HepG2 (cell line): ENCODE measurements around the gene NDOR1. TPM values are rescaled to one million over a fixed set of nuclear protein-coding genes. Genes with fewer than 3 reads are reported as not detected.
A peak's percentile ranks its signal among the peaks of the same experiment; 100 is the strongest.

Source experiments
- CENPT ChIP-seq: sonication (generic); formaldehyde crosslinking; IDR thresholded peaks from 2 replicates; pipeline ENCODE4 v1.8.0; 2022; ENCODE audit warnings: low read depth, mild to moderate bottlenecking, moderate library complexity, missing genetic modification reagents
- ELF3 ChIP-seq: IDR thresholded peaks from 2 replicates; pipeline ENCODE4 v1.6.1; 2016; ENCODE audit warnings: missing genetic modification reagents, missing compliant biosample characterization
- ERF ChIP-seq: IDR thresholded peaks from 2 replicates; pipeline ENCODE4 v1.6.1; 2018; ENCODE audit warnings: missing biosample characterization, missing genetic modification reagents
- GATAD1 ChIP-seq: IDR thresholded peaks from 2 replicates; pipeline ENCODE4 v1.6.1; 2016; ENCODE audit warnings: missing genetic modification reagents, missing compliant biosample characterization
- HCFC1 ChIP-seq: fragments of 150-350 bp; IDR thresholded peaks from 2 replicates; pipeline ENCODE4 v1.6.1; 2014; ENCODE audit warnings: low read depth, low read length
- NFIC ChIP-seq: IDR thresholded peaks from 2 replicates; pipeline ENCODE4 v1.6.1; 2012; ENCODE audit warnings: mild to moderate bottlenecking, low read length, inconsistent platforms
- POGZ ChIP-seq: sonication (generic); formaldehyde crosslinking; IDR thresholded peaks from 2 replicates; pipeline ENCODE4 v1.4.0; 2020; ENCODE audit warnings: mild to moderate bottlenecking, missing genetic modification reagents
- RXRA ChIP-seq: sonication (generic); formaldehyde crosslinking; IDR thresholded peaks from 2 replicates; pipeline ENCODE4 v1.5.1; 2020; ENCODE audit warnings: missing genetic modification reagents
- SOX13 ChIP-seq, 3 experiments: fragments of 450-650 bp in 1 of 3; sonication (generic) in 1 of 3; formaldehyde crosslinking in 1 of 3; IDR thresholded peaks in 2 of 3; conservative IDR thresholded peaks in 1 of 3; 2 replicates each; pipeline versions ENCODE4 v1.5.0 to v1.6.1; 2016 to 2020; ENCODE audit warnings: antibody characterized with exemption in 1 of 3, mild to moderate bottlenecking in 1 of 3, missing compliant biosample characterization in 1 of 3, missing genetic modification reagents in 1 of 3, moderate library complexity in 1 of 3
- ZFP36 ChIP-seq: fragments of 150-350 bp; IDR thresholded peaks from 2 replicates; pipeline ENCODE4 v1.6.1; 2018; ENCODE audit warnings: borderline replicate concordance, low read length, low read depth; ENCODE audit not compliant: partially characterized antibody
- ZFP41 ChIP-seq: sonication (generic); formaldehyde crosslinking; IDR thresholded peaks from 2 replicates; pipeline ENCODE4 v1.4.0; 2020; ENCODE audit warnings: mild to moderate bottlenecking, missing genetic modification reagents, borderline replicate concordance
- ZNF10 ChIP-seq: sonication (generic); formaldehyde crosslinking; IDR thresholded peaks from 2 replicates; pipeline ENCODE4 v1.4.0; 2020; ENCODE audit warnings: mild to moderate bottlenecking, low read depth, missing genetic modification reagents, borderline replicate concordance
- ZNF382 ChIP-seq: sonication (generic); formaldehyde crosslinking; IDR thresholded peaks from 2 replicates; pipeline ENCODE4 v1.5.0; 2020; ENCODE audit warnings: missing genetic modification reagents, mild to moderate bottlenecking, borderline replicate concordance
- ZNF44 ChIP-seq: sonication (generic); formaldehyde crosslinking; IDR thresholded peaks from 2 replicates; pipeline ENCODE4 v1.5.1; 2020; ENCODE audit warnings: mild to moderate bottlenecking, missing genetic modification reagents
- polyA plus RNA-seq, 8 experiments: library from polyadenylated mRNA; depleted of rRNA in 3 of 8; stranded (reverse) in 7 of 8; unstranded in 1 of 8; fragments of >200 nt; fragmentation: Illumina TruSeq in 4 of 8; extraction: Trizol in 4 of 8; gene quantifications; 2 replicates each; pipeline versions ENCODE4 v1.2.1 to v1.2.3, GENCODE V29; 2011 to 2016; ENCODE audit warnings: low read depth in 4 of 8, missing spikeins in 1 of 8, mixed read lengths in 1 of 8; ENCODE audit not compliant: insufficient read depth in 1 of 8
- total RNA-seq, 5 experiments: library from RNA; depleted of rRNA; stranded (reverse); fragments of >200 nt; fragmentation: Illumina TruSeq; extraction: Trizol; gene quantifications; 2 replicates each; pipeline ENCODE4 v1.2.3, GENCODE V29; 2016; ENCODE audit warnings: low read depth in 1 of 5
- TF ChIP-seq, protein P1 (sequence below): sonication (generic); formaldehyde crosslinking; conservative IDR thresholded peaks from 2 replicates; pipeline ENCODE4 v1.5.0; 2020; ENCODE audit warnings: missing genetic modification reagents
- TF ChIP-seq, protein P2 (sequence below): IDR thresholded peaks from 2 replicates; pipeline ENCODE4 v1.6.1; 2012; ENCODE audit warnings: low read depth, low read length, improper control_type of control experiment
- TF ChIP-seq, protein P3 (sequence below): sonication (generic); formaldehyde crosslinking; conservative IDR thresholded peaks from 2 replicates; pipeline ENCODE4 v1.8.0; 2022; ENCODE audit warnings: mild to moderate bottlenecking, moderate library complexity, missing genetic modification reagents
- TF ChIP-seq, protein P4 (sequence below): IDR thresholded peaks from 2 replicates; pipeline ENCODE4 v1.6.1; 2012; ENCODE audit warnings: low read length, improper control_type of control experiment
- TF ChIP-seq, protein P5 (sequence below): sonication (generic); formaldehyde crosslinking; IDR thresholded peaks from 2 replicates; pipeline ENCODE4 v1.9.0; 2021; ENCODE audit warnings: missing genetic modification reagents, borderline replicate concordance

Gene NDOR1
- total and polyA plus RNA-seq, 2 of the 13 experiments (the other 11 are each of a cell fraction or from before 2014, with no cell fraction given), result 3.6 to 8.7 TPM

DNA sequence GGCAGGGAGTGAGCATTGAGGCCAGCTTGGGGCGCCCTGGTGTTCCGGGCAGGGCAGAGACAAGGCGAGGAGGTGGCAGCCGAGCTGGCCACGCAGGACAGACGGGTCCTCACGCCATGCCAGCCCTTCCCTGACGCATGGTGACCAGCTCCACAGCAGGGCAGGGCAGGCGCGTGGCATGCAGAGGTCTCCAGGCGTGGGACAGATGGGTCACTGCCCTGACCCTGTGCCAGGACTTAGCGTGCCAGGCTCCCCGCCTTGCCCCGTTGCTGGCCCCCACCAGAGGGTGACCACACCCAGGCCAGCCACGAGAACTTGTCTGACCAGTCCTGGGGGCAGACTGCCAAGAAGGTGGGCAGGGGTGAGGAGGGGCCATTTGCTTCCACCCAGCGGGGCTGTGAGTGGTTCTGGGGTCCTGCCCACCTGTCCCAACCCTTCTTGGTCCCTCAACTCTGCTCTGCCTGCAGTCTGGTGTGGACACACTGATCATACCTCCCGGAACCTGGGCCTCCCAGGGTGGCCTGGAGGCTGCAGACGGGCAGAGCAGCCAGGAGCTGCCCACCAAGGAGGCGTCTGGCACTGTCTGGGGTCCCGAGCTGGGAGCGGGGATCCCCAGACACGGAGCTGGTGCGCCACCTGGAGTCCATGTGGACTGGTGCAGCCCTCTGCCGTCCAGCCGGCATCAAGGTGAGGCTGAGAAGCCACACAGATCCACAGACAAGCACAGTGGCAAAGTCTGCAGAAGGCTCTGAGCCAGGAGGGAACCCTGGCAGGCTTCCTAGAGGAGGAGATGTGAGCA is 21.8 kb downstream of the NDOR1 start, which contains the start of gene RNF224 (continued):
- TF ChIP-seq ZNF10 (CRISPR knock-in tag), result no peak
- TF ChIP-seq, protein P1, sequence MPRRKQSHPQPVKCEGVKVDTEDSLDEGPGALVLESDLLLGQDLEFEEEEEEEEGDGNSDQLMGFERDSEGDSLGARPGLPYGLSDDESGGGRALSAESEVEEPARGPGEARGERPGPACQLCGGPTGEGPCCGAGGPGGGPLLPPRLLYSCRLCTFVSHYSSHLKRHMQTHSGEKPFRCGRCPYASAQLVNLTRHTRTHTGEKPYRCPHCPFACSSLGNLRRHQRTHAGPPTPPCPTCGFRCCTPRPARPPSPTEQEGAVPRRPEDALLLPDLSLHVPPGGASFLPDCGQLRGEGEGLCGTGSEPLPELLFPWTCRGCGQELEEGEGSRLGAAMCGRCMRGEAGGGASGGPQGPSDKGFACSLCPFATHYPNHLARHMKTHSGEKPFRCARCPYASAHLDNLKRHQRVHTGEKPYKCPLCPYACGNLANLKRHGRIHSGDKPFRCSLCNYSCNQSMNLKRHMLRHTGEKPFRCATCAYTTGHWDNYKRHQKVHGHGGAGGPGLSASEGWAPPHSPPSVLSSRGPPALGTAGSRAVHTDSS (CRISPR knock-in tag), result no peak
- no peak for TF ChIP-seq ZNF382 (CRISPR knock-in tag)
- peak; percentile 62 for TF ChIP-seq GATAD1 (CRISPR knock-in tag)
- TF ChIP-seq ERF, result peak; percentile 63; the same call in 1 of the 2 replicates
- peak; percentile 41 for TF ChIP-seq RXRA (CRISPR knock-in tag)
- TF ChIP-seq POGZ (CRISPR knock-in tag), result no peak
- TF ChIP-seq SOX13 (IDR thresholded peaks at IDR 0.05), result no peak
- no peak; a peak in 1 of 4 replicates for TF ChIP-seq SOX13 (CRISPR knock-in tag; conservative IDR thresholded peaks at IDR 0.05 in 1 of 2, IDR thresholded peaks at IDR 0.05 in 1 of 2)
- TF ChIP-seq, protein P2, sequence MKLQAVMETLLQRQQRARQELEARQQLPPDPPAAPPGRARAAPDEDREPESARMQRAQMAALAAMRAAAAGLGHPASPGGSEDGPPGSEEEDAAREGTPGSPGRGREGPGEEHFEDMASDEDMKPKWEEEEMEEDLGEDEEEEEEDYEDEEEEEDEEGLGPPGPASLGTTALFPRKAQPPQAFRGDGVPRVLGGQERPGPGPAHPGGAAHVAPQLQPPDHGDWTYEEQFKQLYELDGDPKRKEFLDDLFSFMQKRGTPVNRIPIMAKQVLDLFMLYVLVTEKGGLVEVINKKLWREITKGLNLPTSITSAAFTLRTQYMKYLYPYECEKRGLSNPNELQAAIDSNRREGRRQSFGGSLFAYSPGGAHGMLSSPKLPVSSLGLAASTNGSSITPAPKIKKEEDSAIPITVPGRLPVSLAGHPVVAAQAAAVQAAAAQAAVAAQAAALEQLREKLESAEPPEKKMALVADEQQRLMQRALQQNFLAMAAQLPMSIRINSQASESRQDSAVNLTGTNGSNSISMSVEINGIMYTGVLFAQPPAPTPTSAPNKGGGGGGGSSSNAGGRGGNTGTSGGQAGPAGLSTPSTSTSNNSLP, result no peak
- TF ChIP-seq, protein P3, sequence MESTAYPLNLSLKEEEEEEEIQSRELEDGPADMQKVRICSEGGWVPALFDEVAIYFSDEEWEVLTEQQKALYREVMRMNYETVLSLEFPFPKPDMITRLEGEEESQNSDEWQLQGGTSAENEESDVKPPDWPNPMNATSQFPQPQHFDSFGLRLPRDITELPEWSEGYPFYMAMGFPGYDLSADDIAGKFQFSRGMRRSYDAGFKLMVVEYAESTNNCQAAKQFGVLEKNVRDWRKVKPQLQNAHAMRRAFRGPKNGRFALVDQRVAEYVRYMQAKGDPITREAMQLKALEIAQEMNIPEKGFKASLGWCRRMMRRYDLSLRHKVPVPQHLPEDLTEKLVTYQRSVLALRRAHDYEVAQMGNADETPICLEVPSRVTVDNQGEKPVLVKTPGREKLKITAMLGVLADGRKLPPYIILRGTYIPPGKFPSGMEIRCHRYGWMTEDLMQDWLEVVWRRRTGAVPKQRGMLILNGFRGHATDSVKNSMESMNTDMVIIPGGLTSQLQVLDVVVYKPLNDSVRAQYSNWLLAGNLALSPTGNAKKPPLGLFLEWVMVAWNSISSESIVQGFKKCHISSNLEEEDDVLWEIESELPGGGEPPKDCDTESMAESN (CRISPR knock-in tag), result peak; percentile 52; the same call in 1 of the 2 replicates
- TF ChIP-seq NFIC, result no peak
- TF ChIP-seq, protein P4, sequence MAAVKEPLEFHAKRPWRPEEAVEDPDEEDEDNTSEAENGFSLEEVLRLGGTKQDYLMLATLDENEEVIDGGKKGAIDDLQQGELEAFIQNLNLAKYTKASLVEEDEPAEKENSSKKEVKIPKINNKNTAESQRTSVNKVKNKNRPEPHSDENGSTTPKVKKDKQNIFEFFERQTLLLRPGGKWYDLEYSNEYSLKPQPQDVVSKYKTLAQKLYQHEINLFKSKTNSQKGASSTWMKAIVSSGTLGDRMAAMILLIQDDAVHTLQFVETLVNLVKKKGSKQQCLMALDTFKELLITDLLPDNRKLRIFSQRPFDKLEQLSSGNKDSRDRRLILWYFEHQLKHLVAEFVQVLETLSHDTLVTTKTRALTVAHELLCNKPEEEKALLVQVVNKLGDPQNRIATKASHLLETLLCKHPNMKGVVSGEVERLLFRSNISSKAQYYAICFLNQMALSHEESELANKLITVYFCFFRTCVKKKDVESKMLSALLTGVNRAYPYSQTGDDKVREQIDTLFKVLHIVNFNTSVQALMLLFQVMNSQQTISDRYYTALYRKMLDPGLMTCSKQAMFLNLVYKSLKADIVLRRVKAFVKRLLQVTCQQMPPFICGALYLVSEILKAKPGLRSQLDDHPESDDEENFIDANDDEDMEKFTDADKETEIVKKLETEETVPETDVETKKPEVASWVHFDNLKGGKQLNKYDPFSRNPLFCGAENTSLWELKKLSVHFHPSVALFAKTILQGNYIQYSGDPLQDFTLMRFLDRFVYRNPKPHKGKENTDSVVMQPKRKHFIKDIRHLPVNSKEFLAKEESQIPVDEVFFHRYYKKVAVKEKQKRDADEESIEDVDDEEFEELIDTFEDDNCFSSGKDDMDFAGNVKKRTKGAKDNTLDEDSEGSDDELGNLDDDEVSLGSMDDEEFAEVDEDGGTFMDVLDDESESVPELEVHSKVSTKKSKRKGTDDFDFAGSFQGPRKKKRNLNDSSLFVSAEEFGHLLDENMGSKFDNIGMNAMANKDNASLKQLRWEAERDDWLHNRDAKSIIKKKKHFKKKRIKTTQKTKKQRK, result no peak
- TF ChIP-seq ZFP41 (CRISPR knock-in tag), result no peak
- TF ChIP-seq CENPT (CRISPR knock-in tag), result no peak
- TF ChIP-seq ZNF44 (CRISPR knock-in tag), result no peak
- peak; percentile 21; the same call in 1 of the 2 replicates for TF ChIP-seq ELF3 (CRISPR knock-in tag)
- TF ChIP-seq ZFP36, result peak; percentile 86
- no peak for TF ChIP-seq HCFC1
- TF ChIP-seq, protein P5, sequence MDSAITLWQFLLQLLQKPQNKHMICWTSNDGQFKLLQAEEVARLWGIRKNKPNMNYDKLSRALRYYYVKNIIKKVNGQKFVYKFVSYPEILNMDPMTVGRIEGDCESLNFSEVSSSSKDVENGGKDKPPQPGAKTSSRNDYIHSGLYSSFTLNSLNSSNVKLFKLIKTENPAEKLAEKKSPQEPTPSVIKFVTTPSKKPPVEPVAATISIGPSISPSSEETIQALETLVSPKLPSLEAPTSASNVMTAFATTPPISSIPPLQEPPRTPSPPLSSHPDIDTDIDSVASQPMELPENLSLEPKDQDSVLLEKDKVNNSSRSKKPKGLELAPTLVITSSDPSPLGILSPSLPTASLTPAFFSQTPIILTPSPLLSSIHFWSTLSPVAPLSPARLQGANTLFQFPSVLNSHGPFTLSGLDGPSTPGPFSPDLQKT (CRISPR knock-in tag), result no peak
